GM20000 (cell line): ENCODE measurements around the gene FOXC1.

Experiments used
- DNase-seq: peaks from one replicate; pipeline ENCODE4 v3.0.0; 2012; ENCODE audit warnings: low spot score
- CTCF ChIP-seq: IDR thresholded peaks from 2 replicates; pipeline ENCODE4 v1.5.1; 2012; ENCODE audit warnings: mild to moderate bottlenecking, control low read depth; ENCODE audit errors: extremely low read depth, missing control alignments

The FOXC1 gene

GRCh38 chr6:1643830-1644445 is 34.2 kb downstream of the FOXC1 start:
- DNase-seq = no peak
- TF ChIP-seq CTCF = no peak

- no peak for TF ChIP-seq CTCF
- DNase-seq = no peak
These were observed 34.9 kb downstream of the FOXC1 start for GRCh38 chr6:1644516-1645060.

GRCh38 chr6:1645466-1646185 is 35.9 kb downstream of the FOXC1 start:
- no peak for TF ChIP-seq CTCF
- no peak for DNase-seq

- no peak for TF ChIP-seq CTCF
- no peak for DNase-seq
These were observed 41.6 kb downstream of the FOXC1 start for GRCh38 chr6:1651362-1651761.

GRCh38 chr6:1652842-1653241 is 43.1 kb downstream of the FOXC1 start:
- no peak for DNase-seq
- no peak for TF ChIP-seq CTCF

- TF ChIP-seq CTCF = no peak
These were observed 44.3 kb downstream of the FOXC1 start for GRCh38 chr6:1654054-1654453.

GRCh38 chr6:1657116-1657770 is 47.5 kb downstream of the FOXC1 start:
- DNase-seq = no peak
- TF ChIP-seq CTCF = no peak

More at GRCh38 chr6:1654054-1654453, 44.3 kb downstream of the FOXC1 start:
- DNase-seq = no peak
